HG02870 (cell line): ENCODE results near the gene USP10.

Experiments
- ATAC-seq: cut with Tn5 transposase; IDR thresholded peaks from one replicate; pipeline ENCODE4 v1.9.1; 2021; ENCODE audit warnings: mild to moderate bottlenecking, moderate library complexity; ENCODE audit not compliant: unreplicated experiment

The USP10 gene

GRCh38 chr16:84821179-84821578 is 121.4 kb downstream of the USP10 start:
- ATAC-seq, result no peak

- no peak for ATAC-seq
Observed at GRCh38 chr16:84821728-84822689, 122.2 kb downstream of the USP10 start.

GRCh38 chr16:84822990-84823389 is 123.2 kb downstream of the USP10 start:
- ATAC-seq, result no peak

DNA sequence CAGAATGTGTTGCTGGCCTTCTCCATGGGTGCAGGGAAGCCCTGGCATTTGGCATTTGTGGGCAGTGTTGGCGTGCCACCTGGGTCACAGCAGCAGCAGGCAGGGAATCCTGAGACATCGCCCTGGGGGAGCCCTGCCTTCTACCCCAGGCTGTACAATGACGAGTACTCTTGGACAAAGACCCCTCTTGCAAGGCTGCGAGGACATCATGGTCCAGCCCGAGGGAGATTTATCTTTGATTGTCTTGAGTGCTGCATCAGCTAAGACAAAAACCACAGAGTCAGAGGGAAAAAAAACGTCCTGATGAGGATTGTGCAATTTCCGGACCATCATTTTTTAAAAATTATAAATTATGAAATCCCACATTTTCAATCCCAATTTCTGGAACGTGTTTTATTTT is 123.7 kb downstream of the USP10 start:
- ATAC-seq, result no peak

DNA sequence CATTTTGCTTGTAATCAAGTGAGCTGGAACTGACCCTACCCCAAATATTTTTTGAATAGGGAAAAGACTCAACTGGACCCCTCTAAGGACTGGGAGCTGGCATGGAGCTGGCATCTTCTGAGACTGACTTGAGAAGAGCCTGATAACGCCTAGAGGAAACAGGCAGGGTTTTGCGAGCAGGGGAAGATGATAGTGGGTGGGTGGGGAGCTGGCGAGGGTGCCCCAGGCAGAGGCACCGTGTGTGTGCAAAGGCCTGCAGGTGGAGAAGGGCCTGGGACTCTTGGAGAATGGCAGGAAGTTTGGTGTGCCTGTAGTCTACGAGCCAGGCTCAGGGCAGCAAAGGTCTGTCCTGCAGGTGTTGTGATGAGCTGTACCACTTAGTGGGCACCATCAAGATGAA is 124.1 kb downstream of the USP10 start:
- no peak for ATAC-seq

DNA sequence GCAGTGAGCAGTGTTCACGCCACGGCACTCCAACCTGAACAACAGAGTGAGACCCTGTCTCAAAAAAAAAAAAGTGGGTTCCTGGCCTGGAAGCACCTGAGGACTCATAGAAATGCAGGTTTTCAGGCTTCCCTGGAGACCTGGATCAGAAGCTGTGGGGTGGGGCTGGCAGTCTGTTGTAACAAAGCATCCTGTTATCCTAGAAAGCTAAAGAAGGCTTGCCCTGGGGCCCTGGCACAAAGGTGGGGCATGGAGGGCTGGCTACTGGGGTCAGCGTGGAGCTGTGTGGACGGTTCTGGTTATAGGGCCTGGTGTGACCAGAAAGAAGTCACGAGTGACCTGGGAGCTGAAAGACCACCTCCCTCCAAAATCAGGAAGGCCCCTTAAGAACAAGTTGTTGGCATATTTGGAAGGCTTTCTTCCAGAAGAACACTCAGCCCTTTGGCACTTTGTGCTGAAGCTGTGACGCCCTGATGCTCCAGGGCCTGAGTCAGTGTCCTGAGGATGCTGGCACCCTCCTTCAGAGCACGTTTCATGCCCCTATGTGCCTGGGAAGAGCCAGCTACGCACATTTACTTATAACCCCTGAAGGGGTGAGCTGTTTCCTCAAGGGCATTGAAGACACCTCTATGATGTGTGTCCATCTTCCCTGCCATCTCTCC is 126.2 kb downstream of the USP10 start:
- no peak for ATAC-seq

GRCh38 chr16:84826558-84826941 is 126.8 kb downstream of the USP10 start:
- ATAC-seq, result no peak

- ATAC-seq, result no peak
Observed at GRCh38 chr16:84827131-84827574, 127.4 kb downstream of the USP10 start.

- ATAC-seq, result no peak
Observed at GRCh38 chr16:84827897-84828296, 128.1 kb downstream of the USP10 start.

DNA sequence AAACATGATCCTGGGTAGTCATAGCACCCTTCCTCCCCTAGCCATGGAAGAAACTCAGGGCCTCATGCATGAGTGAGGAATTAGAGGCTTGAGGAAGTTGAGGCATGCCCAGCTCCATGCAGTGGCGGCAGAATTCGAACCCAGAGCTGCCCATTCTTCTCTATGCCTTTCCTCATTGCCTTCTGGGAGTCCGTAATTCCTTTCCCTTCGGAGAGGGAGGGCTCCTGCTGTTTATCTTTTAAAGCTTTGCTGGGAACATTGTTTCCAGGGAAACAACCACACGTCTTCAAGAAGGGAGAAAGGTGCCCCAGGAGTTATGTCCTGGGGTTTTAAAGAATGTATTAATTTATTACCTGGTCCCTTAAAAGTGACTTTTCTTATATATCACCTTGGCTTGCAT is 128.5 kb downstream of the USP10 start:
- ATAC-seq, result no peak
